ENCODE measurements around the gene EHF.

EHF gene

DNA sequence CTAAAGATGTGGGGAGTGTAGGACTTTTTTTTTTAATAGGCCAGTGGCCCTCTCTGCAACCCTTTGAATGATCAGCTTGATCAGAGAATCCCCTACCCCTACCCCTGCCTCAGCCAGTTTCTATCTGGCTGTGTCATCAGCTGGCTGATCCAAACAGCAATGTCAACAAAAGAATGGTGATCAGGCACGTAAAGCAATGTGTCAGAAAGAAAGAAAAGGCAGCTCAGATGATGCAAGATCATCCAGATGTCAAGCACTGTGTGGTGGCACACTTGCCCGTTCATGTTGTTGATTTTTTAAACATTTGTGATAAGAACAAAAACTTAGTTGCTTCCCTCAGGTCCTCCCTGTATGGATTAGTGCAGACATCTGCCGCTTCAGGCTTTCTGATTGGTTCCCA is 26.3 kb upstream of the EHF start:
- Histone ChIP-seq H3K4me3 (ENCODE audit: severe bottlenecking) (no peak overlapping the region), H3K4me1 (ENCODE audit: insufficient read depth, poor library complexity, severe bottlenecking) (peaks cover 20% of the 10 kb centered on the region), H3K9me3 (ENCODE audit: severe bottlenecking) (no peaks in the 10 kb centered on the region), H3K36me3 (ENCODE audit: low read depth) (no peaks in the 10 kb centered on the region), H3K27ac (ENCODE audit: poor library complexity, severe bottlenecking) (peak overlapping the region; percentile 15), H3K27me3 (ENCODE audit: insufficient read depth, poor library complexity, severe bottlenecking) (no peaks in the 10 kb centered on the region)
- TF ChIP-seq CTCF (IDR thresholded peaks at IDR 0.05; ENCODE audit: poor library complexity, severe bottlenecking) = no peak
- ATAC-seq (ENCODE audit: low read depth) (peak; percentile 35; the same call in 2 of the 3 replicates), DNase-seq (ENCODE audit: low spot score) (no peak)

- peaks cover 28% of the 10 kb centered on the region for H3K4me1 ChIP-seq (ENCODE audit: insufficient read depth, poor library complexity, severe bottlenecking)
- no peaks in the 10 kb centered on the region for H3K27me3 ChIP-seq (ENCODE audit: insufficient read depth, poor library complexity, severe bottlenecking)
- no peaks in the 10 kb centered on the region for H3K36me3 ChIP-seq (ENCODE audit: low read depth)
- no peak overlapping the region for H3K4me3 ChIP-seq (ENCODE audit: severe bottlenecking)
- no peak for ATAC-seq (ENCODE audit: low read depth)
- no peak for DNase-seq (ENCODE audit: low spot score)
- no peak for TF ChIP-seq CTCF (IDR thresholded peaks at IDR 0.05; ENCODE audit: poor library complexity, severe bottlenecking)
- H3K27ac ChIP-seq (ENCODE audit: poor library complexity, severe bottlenecking) = peak overlapping the region; percentile 15
- no peaks in the 10 kb centered on the region for H3K9me3 ChIP-seq (ENCODE audit: severe bottlenecking)
Observed at GRCh38 chr11:34595391-34595790, 25.5 kb upstream of the EHF start.

GRCh38 chr11:34595960-34596644 is 24.8 kb upstream of the EHF start:
- Histone ChIP-seq H3K4me3 (ENCODE audit: severe bottlenecking) (no peak overlapping the region), H3K4me1 (ENCODE audit: insufficient read depth, poor library complexity, severe bottlenecking) (peaks cover 35% of the 10 kb centered on the region), H3K27me3 (ENCODE audit: insufficient read depth, poor library complexity, severe bottlenecking) (no peaks in the 10 kb centered on the region), H3K27ac (ENCODE audit: poor library complexity, severe bottlenecking) (no peak overlapping the region), H3K36me3 (ENCODE audit: low read depth) (no peaks in the 10 kb centered on the region), H3K9me3 (ENCODE audit: severe bottlenecking) (no peaks in the 10 kb centered on the region)
- TF ChIP-seq CTCF (IDR thresholded peaks at IDR 0.05; ENCODE audit: poor library complexity, severe bottlenecking) = no peak
- ATAC-seq (ENCODE audit: low read depth) (no peak), DNase-seq (ENCODE audit: low spot score) (no peak)

GRCh38 chr11:34599406-34599945 is 21.4 kb upstream of the EHF start:
- peak overlapping the region; percentile 93 for H3K27ac ChIP-seq (ENCODE audit: poor library complexity, severe bottlenecking)
- TF ChIP-seq CTCF (IDR thresholded peaks at IDR 0.05; ENCODE audit: poor library complexity, severe bottlenecking) = no peak
- peak; percentile 89 for ATAC-seq (ENCODE audit: low read depth)
- H3K4me1 ChIP-seq (ENCODE audit: insufficient read depth, poor library complexity, severe bottlenecking) = peaks cover 40% of the 10 kb centered on the region
- no peak overlapping the region for H3K4me3 ChIP-seq (ENCODE audit: severe bottlenecking)
- H3K9me3 ChIP-seq (ENCODE audit: severe bottlenecking) = no peaks in the 10 kb centered on the region
- H3K36me3 ChIP-seq (ENCODE audit: low read depth) = no peaks in the 10 kb centered on the region
- DNase-seq (ENCODE audit: low spot score) = no peak
- H3K27me3 ChIP-seq (ENCODE audit: insufficient read depth, poor library complexity, severe bottlenecking) = no peaks in the 10 kb centered on the region
